GM19025 (cell line): Measurements from ENCODE around the gene CSMD2.
"Not testable (repeated sequence)": the region's sequence is repeated elsewhere in the genome, so short reads cannot be mapped to it uniquely, and the experiment has no call there.

Experiments used
- ATAC-seq: cut with Tn5 transposase; IDR thresholded peaks from one replicate; pipeline ENCODE4 v1.9.1; 2021; ENCODE audit warnings: mild to moderate bottlenecking, low read depth, moderate library complexity; ENCODE audit not compliant: unreplicated experiment

CSMD2 gene

GRCh38 chr1:33537885-33538284 is 627.1 kb downstream of the CSMD2 start:
- ATAC-seq: no peak

DNA sequence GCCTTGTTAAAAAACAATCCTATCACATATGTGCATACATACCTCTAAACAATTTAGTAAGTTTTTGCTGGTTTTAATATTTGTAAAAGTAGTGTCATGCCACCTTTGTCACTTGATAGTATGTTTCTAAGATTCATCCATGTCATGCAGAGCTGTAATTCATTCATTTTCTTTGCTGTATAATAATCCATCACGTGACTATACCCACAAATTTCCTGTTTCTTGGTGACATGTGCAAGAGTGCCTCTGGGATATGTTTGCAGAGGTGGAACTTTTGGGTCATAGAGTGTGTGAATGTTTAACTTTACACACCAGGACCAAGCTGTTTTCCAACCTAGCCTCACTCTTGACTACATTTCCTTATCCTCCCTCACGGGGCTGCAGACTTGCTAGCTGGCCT is 629.7 kb downstream of the CSMD2 start:
- ATAC-seq: no peak

DNA sequence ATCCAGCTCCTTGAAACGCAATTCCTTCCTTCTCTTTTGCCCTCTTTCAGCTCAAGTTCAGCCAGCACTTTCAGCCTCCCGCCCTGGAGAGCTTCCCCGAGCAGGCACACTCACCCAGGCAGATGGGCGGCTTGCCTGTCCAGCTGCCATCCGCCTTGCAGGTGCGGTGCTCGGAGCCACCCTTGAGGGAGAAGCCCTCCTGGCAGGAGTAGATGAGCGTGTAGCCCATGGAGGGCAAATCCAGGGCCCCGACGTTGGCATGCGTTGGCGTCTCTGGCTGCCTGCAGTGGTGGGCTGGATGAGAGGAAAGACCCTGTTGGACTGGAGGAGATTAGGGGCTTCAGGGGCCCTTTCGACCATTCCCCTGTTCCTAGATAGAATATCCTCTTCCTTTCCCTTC is 632.1 kb downstream of the CSMD2 start:
- ATAC-seq: no peak

DNA sequence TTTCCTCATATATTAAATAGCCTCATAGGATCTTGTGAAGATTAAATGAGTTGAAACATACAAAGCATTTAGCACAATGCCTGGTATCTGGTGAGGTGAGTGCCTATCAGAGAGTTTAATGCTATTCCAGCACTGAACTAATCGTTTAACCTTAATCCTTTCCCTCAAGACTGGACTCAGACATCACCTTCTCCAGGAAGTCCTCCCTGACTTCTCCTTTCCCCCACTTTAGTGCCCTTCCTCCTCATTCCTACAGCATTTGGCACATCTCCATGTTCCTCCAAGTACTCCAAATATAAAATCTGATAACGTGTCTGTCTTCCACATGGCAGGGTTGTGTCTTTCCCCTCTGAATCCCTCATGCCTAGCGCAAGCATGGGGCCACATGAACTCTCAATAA is 632.8 kb downstream of the CSMD2 start:
- ATAC-seq: no peak

GRCh38 chr1:33529957-33530356 is 635.1 kb downstream of the CSMD2 start:
- no peak for ATAC-seq

DNA sequence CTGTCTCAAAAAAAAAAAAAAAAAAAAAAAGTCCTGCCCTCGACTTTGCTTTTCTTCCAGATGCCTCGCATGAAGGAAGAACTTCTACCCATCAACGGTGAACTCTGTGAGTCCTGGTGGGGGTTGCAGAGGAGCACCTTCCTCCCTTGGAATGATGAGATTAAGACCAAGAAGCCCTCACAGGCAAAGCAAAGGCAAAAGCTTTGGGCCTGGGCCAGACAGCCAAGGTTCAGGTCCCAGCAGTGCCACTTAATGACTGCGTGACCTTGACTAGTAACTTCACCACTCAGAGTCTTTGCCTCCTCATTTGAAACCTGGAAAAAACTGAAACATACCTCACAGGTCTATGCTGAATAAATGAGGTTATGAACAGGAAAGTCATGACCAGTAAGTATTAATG is 637.1 kb downstream of the CSMD2 start:
- no peak for ATAC-seq

- no peak for ATAC-seq
Measured at GRCh38 chr1:33524586-33524985, 640.4 kb downstream of the CSMD2 start.

DNA sequence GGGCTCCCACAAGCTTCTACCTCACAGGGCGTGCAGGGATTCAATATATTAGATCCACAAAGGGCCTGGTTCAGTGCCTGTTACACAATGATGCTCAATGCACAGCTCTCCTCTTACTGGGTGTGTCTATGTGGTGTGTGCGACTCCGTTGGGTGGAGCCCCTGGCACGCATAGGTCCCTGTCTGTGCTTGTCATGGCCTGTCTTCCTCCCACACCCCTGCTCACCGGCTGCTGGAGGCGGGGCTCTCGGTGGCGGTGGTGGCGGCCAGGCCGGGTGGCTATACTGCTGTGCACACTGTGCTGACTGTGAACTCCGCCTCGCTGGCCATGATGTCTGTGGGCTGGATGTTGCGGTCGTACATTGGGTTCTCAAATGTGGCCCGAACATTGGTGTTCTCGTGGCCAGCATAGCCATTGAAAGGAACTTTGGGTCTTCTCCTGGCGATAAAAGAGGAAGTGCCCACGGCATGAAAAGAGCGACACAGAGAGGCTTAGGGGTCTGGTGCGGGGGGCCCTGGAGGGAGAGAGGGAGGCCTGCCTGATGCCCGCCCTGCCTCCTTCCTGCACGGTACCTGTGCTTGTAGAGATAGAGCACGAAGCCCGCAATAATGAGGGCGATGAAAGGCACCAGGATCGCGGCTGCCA is 645.7 kb downstream of the CSMD2 start:
- no peak for ATAC-seq

- no peak for ATAC-seq
Measured at GRCh38 chr1:33517596-33518250, 647.3 kb downstream of the CSMD2 start.

DNA sequence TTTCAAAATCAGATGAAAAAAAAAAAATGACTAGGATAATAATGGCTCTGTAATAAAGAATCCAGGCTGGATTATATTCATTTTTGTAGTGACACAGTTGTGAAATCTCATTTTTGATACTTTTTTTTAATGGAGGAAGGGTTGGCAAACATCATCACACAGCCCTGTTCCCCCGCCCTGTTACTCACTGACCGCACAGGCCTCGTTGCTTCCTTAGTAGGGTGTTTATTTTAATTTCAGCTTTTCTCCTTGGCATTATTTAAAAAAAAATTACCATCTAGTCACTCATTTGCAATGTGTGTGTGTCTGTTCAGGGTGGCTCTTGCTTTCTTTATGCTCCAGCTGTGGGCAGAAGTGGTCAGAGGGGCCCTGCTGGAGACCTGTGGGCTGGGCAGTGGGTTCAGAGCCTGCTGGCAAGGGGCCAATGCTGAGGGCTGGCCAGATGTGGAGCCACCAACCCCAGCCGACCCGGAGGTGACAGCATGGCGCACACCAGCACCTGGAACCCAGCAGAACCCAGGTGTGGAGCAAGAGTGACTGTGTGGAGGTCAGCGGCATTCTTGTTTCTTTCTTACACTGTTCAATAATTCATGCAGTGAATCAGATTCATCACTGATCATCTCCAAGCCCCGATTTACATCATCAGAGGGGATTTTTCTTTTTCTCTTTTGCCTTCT is 648.0 kb downstream of the CSMD2 start:
- no peak for ATAC-seq

DNA sequence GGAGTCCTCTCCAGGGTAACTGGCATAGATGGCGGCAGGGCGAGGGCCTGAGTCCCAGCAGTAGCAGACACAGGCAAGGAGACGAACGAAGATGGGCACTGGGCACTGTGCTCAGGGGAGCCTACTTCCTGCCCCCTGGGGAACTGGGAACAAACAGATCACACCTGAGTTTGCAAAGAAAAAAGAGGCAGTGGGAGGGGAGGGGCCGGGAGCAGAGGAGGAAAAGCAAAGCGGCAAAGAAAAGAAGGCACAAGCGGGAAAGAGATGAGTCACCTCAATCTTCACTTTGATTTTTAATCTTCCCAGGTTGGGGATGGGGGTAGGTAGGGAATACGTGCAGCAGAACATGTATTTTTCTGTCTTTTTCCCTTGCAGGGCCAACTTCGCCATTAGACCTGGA is 648.6 kb downstream of the CSMD2 start:
- no peak for ATAC-seq

- ATAC-seq: no peak
Measured at GRCh38 chr1:33515607-33516006, 649.4 kb downstream of the CSMD2 start.

- ATAC-seq: no peak
Measured at GRCh38 chr1:33515112-33515511, 649.9 kb downstream of the CSMD2 start.

- ATAC-seq: no peak
Measured at GRCh38 chr1:33512226-33513011, 652.6 kb downstream of the CSMD2 start.

- ATAC-seq: not testable (repeated sequence)
Measured at GRCh38 chr1:33509276-33509675, 655.8 kb downstream of the CSMD2 start.

DNA sequence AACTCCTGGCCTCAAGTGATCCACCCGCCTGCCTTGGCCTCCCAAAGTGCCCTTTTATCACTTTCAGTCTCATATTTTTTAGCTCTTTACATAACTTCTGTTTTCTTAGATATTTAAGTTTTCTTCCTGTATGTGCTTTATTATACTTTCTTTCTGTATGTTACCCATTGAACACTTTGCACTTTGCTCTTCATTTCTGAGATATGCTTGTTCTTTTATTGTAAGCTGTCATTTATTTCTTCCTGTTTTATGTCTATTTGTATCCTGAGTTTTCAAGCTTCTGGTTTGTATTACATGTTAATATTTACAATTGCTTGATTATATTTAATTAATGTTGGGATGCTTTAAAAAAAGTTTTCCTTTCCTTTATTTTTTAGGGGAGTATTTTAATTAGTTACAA is 656.9 kb downstream of the CSMD2 start:
- ATAC-seq: no peak

GRCh38 chr1:33507661-33508060 is 657.4 kb downstream of the CSMD2 start:
- ATAC-seq: no peak

GRCh38 chr1:33503506-33503905 is 661.5 kb downstream of the CSMD2 start:
- no peak for ATAC-seq

DNA sequence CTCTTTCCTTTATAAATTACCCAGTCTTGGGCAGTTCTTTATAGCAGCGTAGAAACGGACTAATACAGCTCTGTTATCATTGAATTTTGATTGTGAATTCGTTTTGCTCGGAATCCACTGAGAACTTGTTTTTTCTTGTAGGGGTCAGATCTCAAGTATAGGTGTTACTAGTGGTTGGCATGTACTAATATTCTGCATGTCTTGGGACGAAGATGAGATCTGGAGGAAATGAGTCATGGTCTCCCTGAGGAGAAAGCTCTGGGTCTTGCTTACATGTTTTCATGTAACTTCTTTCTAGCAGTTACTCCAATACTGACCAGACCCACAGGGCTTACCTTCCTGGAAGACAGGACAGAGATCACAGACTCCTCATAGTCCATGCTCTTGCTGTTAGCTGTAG is 662.3 kb downstream of the CSMD2 start:
- ATAC-seq: no peak

GRCh38 chr1:33501774-33502173 is 663.3 kb downstream of the CSMD2 start:
- no peak for ATAC-seq

DNA sequence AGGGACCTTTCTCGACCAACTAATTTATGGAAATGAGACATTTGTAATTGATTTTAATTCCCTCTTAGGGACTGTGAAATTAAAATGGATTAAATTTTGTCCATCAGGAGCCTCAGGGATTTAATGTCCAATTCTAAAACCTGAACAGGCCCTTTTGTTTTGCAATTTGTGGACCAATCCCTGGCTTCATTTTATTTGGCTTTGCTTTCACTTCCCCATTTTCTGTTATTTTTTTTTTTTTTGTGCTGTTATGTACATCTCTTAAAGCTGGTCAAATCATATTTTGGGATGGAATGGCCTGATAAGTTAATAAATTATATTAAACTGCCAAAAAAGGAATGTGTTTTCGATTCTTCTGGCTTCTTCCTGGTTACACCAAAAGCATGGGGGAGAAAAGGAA is 663.7 kb downstream of the CSMD2 start:
- ATAC-seq: no peak
